Measurements from ENCODE around the gene TMEM25. TPM values are rescaled to one million over a fixed set of nuclear protein-coding genes. Genes with fewer than 3 reads are reported as not detected.

Gene TMEM25
- polyA plus RNA-seq, 2 of the 4 experiments (the other 2 are of a cell fraction), result 0.56 to 0.75 TPM

DNA sequence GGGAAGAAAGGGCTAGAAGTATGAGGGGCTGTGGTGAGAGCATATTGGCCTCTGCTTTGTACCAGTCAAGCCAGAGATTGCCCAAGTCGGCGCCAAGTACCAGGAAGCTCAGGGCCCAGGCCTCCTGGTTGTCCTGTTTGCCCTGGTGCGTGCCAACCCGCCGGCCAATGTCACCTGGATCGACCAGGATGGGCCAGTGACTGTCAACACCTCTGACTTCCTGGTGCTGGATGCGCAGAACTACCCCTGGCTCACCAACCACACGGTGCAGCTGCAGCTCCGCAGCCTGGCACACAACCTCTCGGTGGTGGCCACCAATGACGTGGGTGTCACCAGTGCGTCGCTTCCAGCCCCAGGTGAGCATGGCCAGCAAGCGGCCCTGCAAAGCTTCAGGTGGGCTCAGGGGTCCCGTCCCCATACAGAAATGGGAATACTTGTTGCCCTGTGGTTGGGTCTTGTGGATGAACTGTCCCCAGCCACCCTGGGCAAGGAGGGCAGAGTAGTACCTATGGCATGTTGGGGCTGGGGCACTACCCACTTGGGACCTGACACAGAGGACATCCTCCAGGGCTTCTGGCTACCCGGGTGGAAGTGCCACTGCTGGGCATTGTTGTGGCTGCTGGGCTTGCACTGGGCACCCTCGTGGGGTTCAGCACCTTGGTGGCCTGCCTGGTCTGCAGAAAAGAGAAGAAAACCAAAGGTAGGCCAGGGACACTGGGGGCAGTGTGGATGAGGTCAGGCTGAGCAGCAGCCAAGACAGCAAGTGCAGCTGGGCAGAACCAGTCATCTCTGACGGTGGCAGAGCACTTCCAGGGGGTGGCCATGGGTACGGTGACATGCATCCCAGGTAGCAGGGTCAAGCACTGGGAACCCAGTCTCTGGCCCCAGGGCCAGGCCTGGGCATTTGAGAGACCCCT is 2.1 kb downstream of the TMEM25 start:
- no peaks in the 10 kb centered on the region for H3K4me1 ChIP-seq
- ATAC-seq, result no peak
- 81% methylated on average over 10 of the region's 19 CpGs for WGBS (ENCODE audit: missing lambda C conversion rate)
- H3K9me3 ChIP-seq, result no peaks in the 10 kb centered on the region
- TF ChIP-seq BHLHE40 (IDR thresholded peaks at IDR 0.05; ENCODE audit: low read depth, low read length) (no peak), TFCP2L1 (CRISPR knock-in tag; IDR thresholded peaks at IDR 0.05) (no peak), POLR2AphosphoS2 (conservative IDR thresholded peaks at IDR 0.05; ENCODE audit: low read length) (no peak), ZSCAN20 (CRISPR knock-in tag; IDR thresholded peaks at IDR 0.05) (no peak), NFE2L2 (conservative IDR thresholded peaks at IDR 0.05; ENCODE audit: low read length) (no peak), JUN (IDR thresholded peaks at IDR 0.05) (no peak), ESRRA (IDR thresholded peaks at IDR 0.05; ENCODE audit: borderline replicate concordance, low read length) (no peak), ZNF302 (CRISPR knock-in tag; IDR thresholded peaks at IDR 0.05) (no peak), MAFK (IDR thresholded peaks at IDR 0.05; ENCODE audit: partially characterized antibody) (no peak), HEYL (CRISPR knock-in tag; IDR thresholded peaks at IDR 0.05) (no peak), SMC3 (IDR thresholded peaks at IDR 0.05) (no peak), FOSL2 (IDR thresholded peaks at IDR 0.05) (no peak), FOSL2 (CRISPR knock-in tag; IDR thresholded peaks at IDR 0.05) (no peak), POLR2A (IDR thresholded peaks at IDR 0.05; ENCODE audit: low read length) (no peak), SREBF2 (IDR thresholded peaks at IDR 0.05) (no peak)
- TF ChIP-seq, protein P1, sequence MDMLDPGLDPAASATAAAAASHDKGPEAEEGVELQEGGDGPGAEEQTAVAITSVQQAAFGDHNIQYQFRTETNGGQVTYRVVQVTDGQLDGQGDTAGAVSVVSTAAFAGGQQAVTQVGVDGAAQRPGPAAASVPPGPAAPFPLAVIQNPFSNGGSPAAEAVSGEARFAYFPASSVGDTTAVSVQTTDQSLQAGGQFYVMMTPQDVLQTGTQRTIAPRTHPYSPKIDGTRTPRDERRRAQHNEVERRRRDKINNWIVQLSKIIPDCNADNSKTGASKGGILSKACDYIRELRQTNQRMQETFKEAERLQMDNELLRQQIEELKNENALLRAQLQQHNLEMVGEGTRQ (IDR thresholded peaks at IDR 0.05), result no peak
- TF ChIP-seq, protein P2, sequence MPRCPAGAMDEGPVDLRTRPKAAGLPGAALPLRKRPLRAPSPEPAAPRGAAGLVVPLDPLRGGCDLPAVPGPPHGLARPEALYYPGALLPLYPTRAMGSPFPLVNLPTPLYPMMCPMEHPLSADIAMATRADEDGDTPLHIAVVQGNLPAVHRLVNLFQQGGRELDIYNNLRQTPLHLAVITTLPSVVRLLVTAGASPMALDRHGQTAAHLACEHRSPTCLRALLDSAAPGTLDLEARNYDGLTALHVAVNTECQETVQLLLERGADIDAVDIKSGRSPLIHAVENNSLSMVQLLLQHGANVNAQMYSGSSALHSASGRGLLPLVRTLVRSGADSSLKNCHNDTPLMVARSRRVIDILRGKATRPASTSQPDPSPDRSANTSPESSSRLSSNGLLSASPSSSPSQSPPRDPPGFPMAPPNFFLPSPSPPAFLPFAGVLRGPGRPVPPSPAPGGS (IDR thresholded peaks at IDR 0.05), result no peak
- ChIA-PET POLR2A (no interaction called here), CTCF (interaction anchor here (0.7 to 1.0 kb wide), 2 partner anchors 21 to 23 kb away, joined by 3 read pairs; no protein-coding TSS in a partner anchor)
- no peak for FAIRE-seq
- no peak overlapping the region for H3K4me2 ChIP-seq
- no peak overlapping the region for H3K27ac ChIP-seq
- H3K4me3 ChIP-seq, result no peak overlapping the region
- no peak for DNase-seq (ENCODE audit: low read depth in 1 of 2, low spot score in 1 of 2)

DNA sequence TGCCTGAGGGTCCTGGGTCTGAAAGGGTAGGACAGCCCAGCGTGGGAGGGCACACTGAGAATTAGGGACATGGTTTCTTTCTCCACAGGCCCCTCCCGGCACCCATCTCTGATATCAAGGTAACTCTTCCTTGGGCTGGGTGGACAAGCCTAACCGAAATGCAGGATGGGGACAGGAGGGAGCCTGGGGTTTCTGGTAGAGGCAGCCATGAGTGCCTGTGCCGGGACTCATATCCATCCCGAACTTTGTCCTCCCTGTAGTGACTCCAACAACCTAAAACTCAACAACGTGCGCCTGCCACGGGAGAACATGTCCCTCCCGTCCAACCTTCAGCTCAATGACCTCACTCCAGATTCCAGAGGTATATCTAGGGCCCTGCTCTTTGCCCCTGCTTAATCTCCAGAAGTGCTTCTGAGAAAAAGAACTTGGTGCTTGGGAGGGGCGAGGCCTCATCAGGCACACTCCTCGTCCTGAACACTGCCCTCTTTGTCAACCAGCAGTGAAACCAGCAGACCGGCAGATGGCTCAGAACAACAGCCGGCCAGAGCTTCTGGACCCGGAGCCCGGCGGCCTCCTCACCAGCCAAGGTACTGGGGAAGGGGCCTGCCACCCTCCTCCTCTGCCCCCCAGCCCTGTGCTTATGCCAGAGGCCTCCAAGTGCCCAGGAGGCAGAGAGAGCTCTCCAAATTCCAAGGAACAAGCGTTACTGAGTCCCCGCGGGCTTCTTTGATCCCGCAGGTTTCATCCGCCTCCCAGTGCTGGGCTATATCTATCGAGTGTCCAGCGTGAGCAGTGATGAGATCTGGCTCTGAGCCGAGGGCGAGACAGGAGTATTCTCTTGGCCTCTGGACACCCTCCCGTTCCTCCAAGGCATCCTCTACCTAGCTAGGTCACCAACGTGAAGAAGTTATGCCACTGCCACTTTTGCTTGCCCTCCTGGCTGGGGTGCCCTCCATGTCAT is 3.1 kb downstream of the TMEM25 start:
- no peak for FAIRE-seq
- no peaks in the 10 kb centered on the region for H3K9me3 ChIP-seq
- H3K4me1 ChIP-seq, result no peaks in the 10 kb centered on the region
- CTCF ChIA-PET, result interaction anchor here (0.8 to 1.4 kb wide), 2 partner anchors 8 to 11 kb away, joined by 3 to 4 read pairs; no protein-coding TSS in a partner anchor
- TF ChIP-seq ZNF302 (CRISPR knock-in tag; IDR thresholded peaks at IDR 0.05), result no peak
- no peak for TF ChIP-seq POLR2A (IDR thresholded peaks at IDR 0.05; ENCODE audit: low read length)
- no peak for TF ChIP-seq HOXB5 (CRISPR knock-in tag; IDR thresholded peaks at IDR 0.05)
- peak; percentile 18 to 31; a peak in 3 of 6 replicates for ATAC-seq
- no peak overlapping the region for H3K4me2 ChIP-seq
- no peak overlapping the region for H3K4me3 ChIP-seq
- POLR2A ChIA-PET, result no interaction called here
- WGBS (ENCODE audit: missing lambda C conversion rate), result 82% methylated on average over 22 of the region's 27 CpGs
- no peak overlapping the region for H3K27ac ChIP-seq
- DNase-seq (ENCODE audit: low read depth in 1 of 2, low spot score in 1 of 2), result no peak

DNA sequence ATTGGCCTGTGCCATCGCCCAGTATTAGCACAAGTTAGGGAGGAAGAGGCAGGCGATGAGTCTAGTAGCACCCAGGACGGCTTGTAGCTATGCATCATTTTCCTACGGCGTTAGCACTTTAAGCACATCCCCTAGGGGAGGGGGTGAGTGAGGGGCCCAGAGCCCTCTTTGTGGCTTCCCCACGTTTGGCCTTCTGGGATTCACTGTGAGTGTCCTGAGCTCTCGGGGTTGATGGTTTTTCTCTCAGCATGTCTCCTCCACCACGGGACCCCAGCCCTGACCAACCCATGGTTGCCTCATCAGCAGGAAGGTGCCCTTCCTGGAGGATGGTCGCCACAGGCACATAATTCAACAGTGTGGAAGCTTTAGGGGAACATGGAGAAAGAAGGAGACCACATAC is 4.3 kb downstream of the TMEM25 start:
- no peak for FAIRE-seq
- no peak for DNase-seq (ENCODE audit: low read depth in 1 of 2, low spot score in 1 of 2)
- H3K4me3 ChIP-seq, result no peak overlapping the region
- WGBS (ENCODE audit: missing lambda C conversion rate), result 71% methylated on average over 9 of the region's 9 CpGs
- H3K9me3 ChIP-seq, result no peaks in the 10 kb centered on the region
- POLR2A ChIA-PET, result no interaction called here
- H3K27ac ChIP-seq, result no peak overlapping the region
- TF ChIP-seq MYC (IDR thresholded peaks at IDR 0.05; ENCODE audit: borderline replicate concordance, low read length) (no peak), NPAS2 (CRISPR knock-in tag; IDR thresholded peaks at IDR 0.05; ENCODE audit: borderline replicate concordance) (no peak), ZSCAN20 (CRISPR knock-in tag; IDR thresholded peaks at IDR 0.05) (no peak), JUN (IDR thresholded peaks at IDR 0.05) (no peak)
- TF ChIP-seq, protein P3, sequence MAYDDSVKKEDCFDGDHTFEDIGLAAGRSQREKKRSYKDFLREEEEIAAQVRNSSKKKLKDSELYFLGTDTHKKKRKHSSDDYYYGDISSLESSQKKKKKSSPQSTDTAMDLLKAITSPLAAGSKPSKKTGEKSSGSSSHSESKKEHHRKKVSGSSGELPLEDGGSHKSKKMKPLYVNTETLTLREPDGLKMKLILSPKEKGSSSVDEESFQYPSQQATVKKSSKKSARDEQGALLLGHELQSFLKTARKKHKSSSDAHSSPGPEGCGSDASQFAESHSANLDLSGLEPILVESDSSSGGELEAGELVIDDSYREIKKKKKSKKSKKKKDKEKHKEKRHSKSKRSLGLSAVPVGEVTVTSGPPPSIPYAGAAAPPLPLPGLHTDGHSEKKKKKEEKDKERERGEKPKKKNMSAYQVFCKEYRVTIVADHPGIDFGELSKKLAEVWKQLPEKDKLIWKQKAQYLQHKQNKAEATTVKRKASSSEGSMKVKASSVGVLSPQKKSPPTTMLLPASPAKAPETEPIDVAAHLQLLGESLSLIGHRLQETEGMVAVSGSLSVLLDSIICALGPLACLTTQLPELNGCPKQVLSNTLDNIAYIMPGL (CRISPR knock-in tag; IDR thresholded peaks at IDR 0.05; ENCODE audit: borderline replicate concordance), result no peak
- TF ChIP-seq, protein P4, sequence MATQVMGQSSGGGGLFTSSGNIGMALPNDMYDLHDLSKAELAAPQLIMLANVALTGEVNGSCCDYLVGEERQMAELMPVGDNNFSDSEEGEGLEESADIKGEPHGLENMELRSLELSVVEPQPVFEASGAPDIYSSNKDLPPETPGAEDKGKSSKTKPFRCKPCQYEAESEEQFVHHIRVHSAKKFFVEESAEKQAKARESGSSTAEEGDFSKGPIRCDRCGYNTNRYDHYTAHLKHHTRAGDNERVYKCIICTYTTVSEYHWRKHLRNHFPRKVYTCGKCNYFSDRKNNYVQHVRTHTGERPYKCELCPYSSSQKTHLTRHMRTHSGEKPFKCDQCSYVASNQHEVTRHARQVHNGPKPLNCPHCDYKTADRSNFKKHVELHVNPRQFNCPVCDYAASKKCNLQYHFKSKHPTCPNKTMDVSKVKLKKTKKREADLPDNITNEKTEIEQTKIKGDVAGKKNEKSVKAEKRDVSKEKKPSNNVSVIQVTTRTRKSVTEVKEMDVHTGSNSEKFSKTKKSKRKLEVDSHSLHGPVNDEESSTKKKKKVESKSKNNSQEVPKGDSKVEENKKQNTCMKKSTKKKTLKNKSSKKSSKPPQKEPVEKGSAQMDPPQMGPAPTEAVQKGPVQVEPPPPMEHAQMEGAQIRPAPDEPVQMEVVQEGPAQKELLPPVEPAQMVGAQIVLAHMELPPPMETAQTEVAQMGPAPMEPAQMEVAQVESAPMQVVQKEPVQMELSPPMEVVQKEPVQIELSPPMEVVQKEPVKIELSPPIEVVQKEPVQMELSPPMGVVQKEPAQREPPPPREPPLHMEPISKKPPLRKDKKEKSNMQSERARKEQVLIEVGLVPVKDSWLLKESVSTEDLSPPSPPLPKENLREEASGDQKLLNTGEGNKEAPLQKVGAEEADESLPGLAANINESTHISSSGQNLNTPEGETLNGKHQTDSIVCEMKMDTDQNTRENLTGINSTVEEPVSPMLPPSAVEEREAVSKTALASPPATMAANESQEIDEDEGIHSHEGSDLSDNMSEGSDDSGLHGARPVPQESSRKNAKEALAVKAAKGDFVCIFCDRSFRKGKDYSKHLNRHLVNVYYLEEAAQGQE (IDR thresholded peaks at IDR 0.05), result no peak
- H3K4me1 ChIP-seq, result no peaks in the 10 kb centered on the region
- no peak for ATAC-seq
- H3K4me2 ChIP-seq, result no peak overlapping the region
- CTCF ChIA-PET, result interaction anchor here (1.4 kb wide), 1 partner anchor 9 kb away, joined by 3 read pairs; no protein-coding TSS in a partner anchor

Data from A549 (cell line).